Hindlimb muscle (tissue), 1 donor: Measurements from ENCODE around the gene S1PR3. TPM values are rescaled to one million over a fixed set of nuclear protein-coding genes. Genes with fewer than 3 reads are reported as not detected.

Source experiments
- DNase-seq: peaks from one replicate; pipeline ENCODE4 v3.0.0-alpha.2; 2013
- polyA plus RNA-seq: library from polyadenylated mRNA; unstranded; fragments of 120-200 nt; gene quantifications from one replicate; pipeline ENCODE4 v1.2.1, GENCODE V29; 2013; ENCODE audit not compliant: insufficient read length

Gene S1PR3
- polyA plus RNA-seq, 1 donor = 24.3 TPM

GRCh38 chr9:89038382-89039103 lies 47.3 kb downstream of the S1PR3 start:
- DNase-seq = peak; percentile 51

GRCh38 chr9:89039104-89039465 lies 47.8 kb downstream of the S1PR3 start:
- DNase-seq = no peak

GRCh38 chr9:89039664-89040063 lies 48.4 kb downstream of the S1PR3 start:
- no peak for DNase-seq

GRCh38 chr9:89042984-89043383 lies 51.7 kb downstream of the S1PR3 start:
- no peak for DNase-seq

- no peak for DNase-seq
Observed at GRCh38 chr9:89044104-89044503, 52.8 kb downstream of the S1PR3 start.

- no peak for DNase-seq
Observed at GRCh38 chr9:89044881-89045280, 53.6 kb downstream of the S1PR3 start.

- DNase-seq = no peak
Observed at GRCh38 chr9:89046832-89047231, 55.6 kb downstream of the S1PR3 start.

- DNase-seq = no peak
Observed at GRCh38 chr9:89047667-89048066, 56.4 kb downstream of the S1PR3 start.

- no peak for DNase-seq
Observed at GRCh38 chr9:89048616-89049015, 57.3 kb downstream of the S1PR3 start.

GRCh38 chr9:89049646-89050045 lies 58.4 kb downstream of the S1PR3 start:
- DNase-seq = no peak

GRCh38 chr9:89051421-89052025 lies 60.3 kb downstream of the S1PR3 start:
- no peak for DNase-seq

GRCh38 chr9:89052470-89053097 lies 61.3 kb downstream of the S1PR3 start:
- no peak for DNase-seq

GRCh38 chr9:89053301-89053700 lies 62.0 kb downstream of the S1PR3 start:
- no peak for DNase-seq

Other genes starting within 250 kb of the S1PR3 start
- gene SHC3, start 187.3 kb downstream of the S1PR3 start, polyA plus RNA-seq = 0.67 TPM